Hepatocyte (in vitro differentiated cells): ENCODE measurements around the gene ZNF641. TPM values are rescaled to one million over a fixed set of nuclear protein-coding genes. Genes with fewer than 3 reads are reported as not detected.

Experiments
- DNase-seq: peaks from one replicate; pipeline ENCODE4 v3.0.0-alpha.2; 2016; ENCODE audit warnings: low spot score
- H2AFZ ChIP-seq: fragments of 200-600 bp; sonication (generic); 2 replicates; pipeline ENCODE4 v1.6.0; 2016; ENCODE audit warnings: antibody characterized with exemption, mild to moderate bottlenecking
- H3K27ac ChIP-seq: fragments of 200-600 bp; sonication (generic); 2 replicates; pipeline ENCODE4 v1.5.1; 2016; ENCODE audit warnings: mild to moderate bottlenecking
- H3K27me3 ChIP-seq: fragments of 200-600 bp; sonication (generic); 2 replicates; pipeline ENCODE4 v1.6.1; 2016
- H3K36me3 ChIP-seq: fragments of 200-600 bp; sonication (generic); replicated peaks from 2 replicates; pipeline ENCODE4 v1.5.1; 2016; ENCODE audit warnings: low read depth; ENCODE audit not compliant: insufficient read depth
- H3K4me1 ChIP-seq: fragments of 200-600 bp; sonication (generic); 2 replicates; pipeline ENCODE4 v1.5.1; 2016; ENCODE audit warnings: mild to moderate bottlenecking, moderate library complexity; ENCODE audit not compliant: insufficient read depth
- H3K4me2 ChIP-seq: fragments of 200-600 bp; sonication (generic); 2 replicates; pipeline ENCODE4 v1.6.0; 2016
- H3K4me3 ChIP-seq: fragments of 200-600 bp; sonication (generic); 2 replicates; pipeline ENCODE4 v1.5.1; 2016; ENCODE audit warnings: mild to moderate bottlenecking
- H3K79me2 ChIP-seq: fragments of 200-600 bp; sonication (generic); 2 replicates; pipeline ENCODE4 v1.6.0; 2017; ENCODE audit warnings: mild to moderate bottlenecking
- H3K9me2 ChIP-seq: fragments of 200-600 bp; sonication (generic); replicated peaks from 2 replicates; pipeline ENCODE4 v1.6.0; 2017; ENCODE audit warnings: mild to moderate bottlenecking; ENCODE audit not compliant: insufficient read depth
- H3K9me3 ChIP-seq: fragments of 200-600 bp; sonication (generic); 2 replicates; pipeline ENCODE4 v1.5.1; 2016; ENCODE audit warnings: low read depth, mild to moderate bottlenecking
- H4K20me1 ChIP-seq: fragments of 200-600 bp; sonication (generic); 2 replicates; pipeline ENCODE4 v1.6.0; 2016; ENCODE audit warnings: mild to moderate bottlenecking; ENCODE audit not compliant: insufficient read depth, poor library complexity, severe bottlenecking
- EZH2 ChIP-seq: fragments of 200-600 bp; sonication (generic); IDR thresholded peaks from 2 replicates; pipeline ENCODE4 v1.6.1; 2016; ENCODE audit warnings: antibody characterized with exemption, mild to moderate bottlenecking, borderline replicate concordance
- EZH2phosphoT487 ChIP-seq: fragments of 200-600 bp; sonication (generic); IDR thresholded peaks from one replicate; pipeline ENCODE4 v1.6.1; 2018; ENCODE audit warnings: antibody characterized with exemption, mild to moderate bottlenecking, low read depth, moderate library complexity; ENCODE audit not compliant: unreplicated experiment, severe bottlenecking
- whole genome bisulfite sequencing: methylation state at CpG from one replicate; pipeline ENCODE4 v1.1.6; 2016; ENCODE audit warnings: low lambda C conversion rate; ENCODE audit errors: missing lambda C conversion rate; 5-methylcytosine and 5-hydroxymethylcytosine counted together
- polyA plus RNA-seq: library from polyadenylated mRNA; unstranded; fragments of >200 nt; fragmentation: Nextera tagmentation; extraction: Ambion mirVana; gene quantifications from 2 replicates; pipeline ENCODE4 v1.2.1, GENCODE V29; 2016
- total RNA-seq: library from RNA; depleted of rRNA; stranded (reverse); fragments of >200 nt; gene quantifications from 2 replicates; pipeline ENCODE4 v1.2.3, GENCODE V29; 2014
- TF ChIP-seq, protein P1 (sequence below): fragments of 200-600 bp; sonication (generic); IDR thresholded peaks from 2 replicates; pipeline ENCODE4 v1.5.1; 2016; ENCODE audit warnings: antibody characterized with exemption, mild to moderate bottlenecking; ENCODE audit not compliant: poor library complexity

The ZNF641 gene
- total RNA-seq: 37.1 and 37.2 TPM in 2 replicates
- 15.5 and 16.2 TPM in 2 replicates for polyA plus RNA-seq

DNA sequence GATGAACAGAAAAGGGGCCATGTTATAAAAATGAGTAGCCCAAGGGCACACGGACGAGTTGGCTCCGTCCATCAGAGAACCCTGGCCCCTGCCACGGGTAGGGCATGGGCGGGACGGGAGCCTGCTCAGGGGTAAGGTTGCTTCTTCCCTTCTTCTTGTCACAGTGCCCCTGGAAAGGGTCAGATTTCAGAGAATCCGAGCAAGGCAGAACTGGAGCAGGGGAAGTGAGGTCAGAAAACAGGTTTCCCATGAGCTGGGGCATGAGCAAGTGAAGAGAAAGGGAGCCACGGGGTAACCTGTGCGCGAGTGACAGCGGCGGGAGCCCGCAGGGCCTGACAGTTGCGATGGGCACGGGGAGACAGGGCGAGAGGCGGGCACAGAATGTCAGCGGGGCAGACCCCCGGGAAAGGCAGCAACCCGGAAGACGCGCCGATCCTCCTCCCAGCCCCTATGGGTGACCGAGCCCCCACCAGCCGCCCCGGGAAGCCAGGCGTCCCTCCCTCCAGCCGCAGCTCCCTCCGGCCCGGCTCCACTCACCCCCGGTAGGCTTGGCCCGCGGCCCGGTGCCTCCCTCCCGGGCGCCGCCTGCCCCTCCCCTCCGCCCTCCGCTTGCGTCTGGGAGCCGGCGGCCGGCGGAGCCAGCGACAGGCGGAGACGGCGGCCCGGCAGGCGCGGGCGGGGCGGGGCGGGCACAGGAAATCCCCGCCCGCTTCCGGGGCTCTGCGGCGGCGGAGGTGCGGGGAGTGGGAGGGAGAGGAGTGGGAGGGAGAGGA is at the start of gene ZNF641:
Gene ZNF641, minus strand, starts transcription at position 671 of the 773 bp plus-strand sequence. CDS start 2,829 bp downstream, outside the sequence.
- H3K27me3 ChIP-seq: no peaks in the 10 kb centered on the region
- H2AFZ ChIP-seq: peak within 1 kb of the TSS; percentile 80
- H3K9me3 ChIP-seq: no peaks in the 10 kb centered on the region
- WGBS: 0% methylated on average over 37 of the region's 61 CpGs
- H3K9me2 ChIP-seq: no peaks in the 10 kb centered on the region
- H3K4me3 ChIP-seq: peak within 1 kb of the TSS; percentile 68
- H3K36me3 ChIP-seq: no peaks in the 10 kb centered on the region
- DNase-seq: peak; percentile 94
- H3K4me2 ChIP-seq: peak within 1 kb of the TSS; percentile 79
- TF ChIP-seq, protein P1, sequence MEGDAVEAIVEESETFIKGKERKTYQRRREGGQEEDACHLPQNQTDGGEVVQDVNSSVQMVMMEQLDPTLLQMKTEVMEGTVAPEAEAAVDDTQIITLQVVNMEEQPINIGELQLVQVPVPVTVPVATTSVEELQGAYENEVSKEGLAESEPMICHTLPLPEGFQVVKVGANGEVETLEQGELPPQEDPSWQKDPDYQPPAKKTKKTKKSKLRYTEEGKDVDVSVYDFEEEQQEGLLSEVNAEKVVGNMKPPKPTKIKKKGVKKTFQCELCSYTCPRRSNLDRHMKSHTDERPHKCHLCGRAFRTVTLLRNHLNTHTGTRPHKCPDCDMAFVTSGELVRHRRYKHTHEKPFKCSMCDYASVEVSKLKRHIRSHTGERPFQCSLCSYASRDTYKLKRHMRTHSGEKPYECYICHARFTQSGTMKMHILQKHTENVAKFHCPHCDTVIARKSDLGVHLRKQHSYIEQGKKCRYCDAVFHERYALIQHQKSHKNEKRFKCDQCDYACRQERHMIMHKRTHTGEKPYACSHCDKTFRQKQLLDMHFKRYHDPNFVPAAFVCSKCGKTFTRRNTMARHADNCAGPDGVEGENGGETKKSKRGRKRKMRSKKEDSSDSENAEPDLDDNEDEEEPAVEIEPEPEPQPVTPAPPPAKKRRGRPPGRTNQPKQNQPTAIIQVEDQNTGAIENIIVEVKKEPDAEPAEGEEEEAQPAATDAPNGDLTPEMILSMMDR: no peak
- no peak for TF ChIP-seq EZH2phosphoT487
- no peak for TF ChIP-seq EZH2
- peak within 1 kb of the TSS; percentile 93 for H3K27ac ChIP-seq
- peaks cover 18% of the 10 kb centered on the region for H3K79me2 ChIP-seq
- peaks cover 9% of the 10 kb centered on the region for H3K4me1 ChIP-seq
- no peaks in the 10 kb centered on the region for H4K20me1 ChIP-seq

- H3K9me3 ChIP-seq: no peaks in the 10 kb centered on the region
- H4K20me1 ChIP-seq: no peaks in the 10 kb centered on the region
- no peak overlapping the region for H2AFZ ChIP-seq
- no peak for DNase-seq
- 67% methylated on average over 2 of the region's 2 CpGs for WGBS
- H3K4me3 ChIP-seq: no peak overlapping the region
- no peak overlapping the region for H3K27ac ChIP-seq
- no peak overlapping the region for H3K4me2 ChIP-seq
- no peaks in the 10 kb centered on the region for H3K4me1 ChIP-seq
- no peaks in the 10 kb centered on the region for H3K9me2 ChIP-seq
- TF ChIP-seq EZH2phosphoT487 (no peak), EZH2 (no peak)
- TF ChIP-seq, protein P1: no peak
- H3K79me2 ChIP-seq: no peaks in the 10 kb centered on the region
- no peaks in the 10 kb centered on the region for H3K27me3 ChIP-seq
- H3K36me3 ChIP-seq: no peaks in the 10 kb centered on the region
Observed at GRCh38 chr12:48390026-48390425, 39.3 kb upstream of the ZNF641 start.

- 83% methylated on average over 3 of the region's 3 CpGs for WGBS
- no peak overlapping the region for H3K4me3 ChIP-seq
- DNase-seq: no peak
- no peak for TF ChIP-seq EZH2
- TF ChIP-seq, protein P1: no peak
- no peak for TF ChIP-seq EZH2phosphoT487
- H3K9me2 ChIP-seq: no peaks in the 10 kb centered on the region
- H2AFZ ChIP-seq: no peak overlapping the region
- no peaks in the 10 kb centered on the region for H4K20me1 ChIP-seq
- no peak overlapping the region for H3K4me2 ChIP-seq
- no peaks in the 10 kb centered on the region for H3K79me2 ChIP-seq
- H3K9me3 ChIP-seq: no peaks in the 10 kb centered on the region
- no peaks in the 10 kb centered on the region for H3K36me3 ChIP-seq
- H3K4me1 ChIP-seq: no peaks in the 10 kb centered on the region
- no peak overlapping the region for H3K27ac ChIP-seq
- no peaks in the 10 kb centered on the region for H3K27me3 ChIP-seq
Observed at GRCh38 chr12:48389409-48389808, 38.7 kb upstream of the ZNF641 start.
